AG04450 (cell line): ENCODE measurements around the gene HOXC12. TPM values are rescaled to one million over a fixed set of nuclear protein-coding genes. Genes with fewer than 3 reads are reported as not detected.

Experiments used
- CTCF ChIA-PET: fragments of 300-600, 350-600 bp; formaldehyde crosslinking; extraction: SDS; loops from one replicate; lab custom pipeline; 2022; ENCODE audit warnings: antibody characterized with exemption, inconsistent platforms; lab: Charles Lee
- POLR2A ChIA-PET: fragments of 350-600 bp; formaldehyde crosslinking; extraction: SDS; loops from one replicate; lab custom pipeline; 2021; ENCODE audit warnings: antibody characterized with exemption, inconsistent platforms; lab: Yijun Ruan, JAX
- DNase-seq: peaks from one replicate; pipeline ENCODE4 v3.0.0-alpha.2; 2011; ENCODE audit warnings: low read depth, low spot score
- H3K27ac ChIP-seq: one replicate; pipeline ENCODE4 v1.5.1; 2012; ENCODE audit warnings: low read depth, low read length, control low read depth
- H3K27me3 ChIP-seq: one replicate; pipeline ENCODE4 v1.6.0; 2012; ENCODE audit warnings: low read length; ENCODE audit not compliant: control insufficient read depth, insufficient read depth
- H3K4me3 ChIP-seq: 2 replicates; pipeline ENCODE4 v1.5.1; 2011; ENCODE audit warnings: mild to moderate bottlenecking, low read depth, low read length, control low read depth
- H3K9me3 ChIP-seq: 2 replicates; pipeline ENCODE4 v1.5.1; 2012; ENCODE audit warnings: low read length; ENCODE audit not compliant: control insufficient read depth, insufficient read depth
- CTCF ChIP-seq: IDR thresholded peaks from 2 replicates; pipeline ENCODE4 v1.5.1; 2011; ENCODE audit warnings: low read depth, low read length, control low read depth, inconsistent platforms
- polyA plus RNA-seq: library from polyadenylated mRNA; depleted of rRNA; stranded (reverse); fragments of >200 nt; gene quantifications from 2 replicates; pipeline ENCODE4 v1.2.3, GENCODE V29; 2011

The HOXC12 gene
- polyA plus RNA-seq, 1 experiment = not detected

- Histone ChIP-seq H3K4me3 (no peak within 1 kb of the TSS), H3K27me3 (peaks cover 90% of the 10 kb centered on the region), H3K27ac (no peak within 1 kb of the TSS), H3K9me3 (peaks cover 22% of the 10 kb centered on the region)
- POLR2A ChIA-PET = no interaction called here
- peak; percentile 16 for DNase-seq
- CTCF ChIA-PET = interaction anchor here (0.6 to 0.7 kb wide), 3 partner anchors 212 to 226 kb away, joined by 3 read pairs; no protein-coding TSS in a partner anchor
- TF ChIP-seq CTCF = peak; percentile 45
Measured at GRCh38 chr12:53984901-53985691, 30.4 kb downstream of the HOXC12 start, which contains the start of gene HOXC10. Gene HOXC10 (plus strand): TSS chr12:53985146. CDS start chr12:53985260, 114 bp downstream.

- peaks cover 94% of the 10 kb centered on the region for H3K27me3 ChIP-seq
- ChIA-PET POLR2A (interaction anchor here (0.7 kb wide), 1 partner anchor 10 kb away, joined by 3 read pairs; no protein-coding TSS in a partner anchor), CTCF (no interaction called here)
- H3K4me3 ChIP-seq = no peak overlapping the region
- no peak for TF ChIP-seq CTCF
- no peak overlapping the region for H3K27ac ChIP-seq
- H3K9me3 ChIP-seq = peaks cover 22% of the 10 kb centered on the region
- no peak for DNase-seq
Measured at GRCh38 chr12:53985692-53985993, 30.9 kb downstream of the HOXC12 start.

GRCh38 chr12:53985994-53986685 lies 31.4 kb downstream of the HOXC12 start:
- TF ChIP-seq CTCF = no peak
- Histone ChIP-seq H3K9me3 (peaks cover 22% of the 10 kb centered on the region), H3K27me3 (peaks cover 94% of the 10 kb centered on the region), H3K27ac (no peak overlapping the region), H3K4me3 (no peak overlapping the region)
- ChIA-PET CTCF (interaction anchor here (2.0 kb wide), 1 partner anchor 206 kb away, joined by 6 read pairs; no protein-coding TSS in a partner anchor), POLR2A (interaction anchor here (0.7 kb wide), 1 partner anchor 11 kb away, joined by 3 read pairs; no protein-coding TSS in a partner anchor)
- no peak for DNase-seq

DNA sequence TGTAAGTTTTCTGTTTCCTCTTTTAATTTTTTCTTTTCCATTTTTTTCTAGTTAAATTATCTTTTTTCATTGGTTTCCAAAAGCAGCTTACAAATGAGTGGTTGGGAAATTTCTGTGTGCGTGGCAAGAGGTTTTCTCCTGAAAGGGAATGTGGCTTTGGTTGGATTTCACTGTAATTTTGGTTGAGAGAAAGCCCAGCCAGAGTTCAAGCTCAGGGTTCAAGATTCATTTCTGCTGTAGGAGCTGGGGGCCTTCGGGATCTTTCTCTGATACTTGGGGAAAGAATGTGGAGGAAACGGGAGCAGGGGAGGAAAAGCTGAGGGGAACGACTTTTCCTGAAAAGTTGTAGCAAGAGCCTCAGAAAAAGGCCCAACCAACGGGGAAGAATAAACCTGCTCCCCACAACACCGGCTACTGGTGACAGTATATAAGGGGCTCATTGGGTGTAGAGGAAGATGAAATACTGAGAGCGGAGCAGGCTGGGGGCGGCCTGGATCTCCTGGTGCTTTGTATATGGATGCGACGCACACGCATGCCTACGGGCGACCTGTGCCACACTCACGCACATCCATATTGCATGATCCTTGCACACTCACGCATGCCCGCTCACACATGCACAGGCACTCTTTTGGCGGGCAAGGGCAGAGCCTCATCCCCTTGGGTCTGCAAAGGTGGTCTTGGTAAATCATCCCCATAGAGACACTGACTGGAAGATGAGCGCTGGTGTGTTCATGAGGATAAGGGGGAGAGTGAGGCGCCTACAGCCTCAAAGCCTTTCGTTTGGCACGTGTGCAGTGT lies 32.2 kb downstream of the HOXC12 start:
- peaks cover 94% of the 10 kb centered on the region for H3K27me3 ChIP-seq
- H3K27ac ChIP-seq = no peak overlapping the region

More for the DNA sequence above, 32.2 kb downstream of the HOXC12 start:
- POLR2A ChIA-PET = interaction anchor here (0.9 kb wide), 1 partner anchor 13 kb away, joined by 3 read pairs; the partner anchor contains the start of gene HOXC9
- Histone ChIP-seq H3K4me3 (no peak overlapping the region), H3K9me3 (peaks cover 22% of the 10 kb centered on the region)
- CTCF ChIA-PET = interaction anchor here (2.0 kb wide), 1 partner anchor 205 kb away, joined by 6 read pairs; no protein-coding TSS in a partner anchor
- DNase-seq = no peak
- TF ChIP-seq CTCF = no peak
